ENCODE data around the gene LAMB3. TPM values are rescaled to one million over a fixed set of nuclear protein-coding genes. Genes with fewer than 3 reads are reported as not detected.

Gene LAMB3
- total and polyA plus RNA-seq, 10 of the 15 experiments (the other 5 are each of a cell fraction or from before 2014, with no cell fraction given), result 0.04 to 1.8 (median 0.10) TPM; not detected in 1

DNA sequence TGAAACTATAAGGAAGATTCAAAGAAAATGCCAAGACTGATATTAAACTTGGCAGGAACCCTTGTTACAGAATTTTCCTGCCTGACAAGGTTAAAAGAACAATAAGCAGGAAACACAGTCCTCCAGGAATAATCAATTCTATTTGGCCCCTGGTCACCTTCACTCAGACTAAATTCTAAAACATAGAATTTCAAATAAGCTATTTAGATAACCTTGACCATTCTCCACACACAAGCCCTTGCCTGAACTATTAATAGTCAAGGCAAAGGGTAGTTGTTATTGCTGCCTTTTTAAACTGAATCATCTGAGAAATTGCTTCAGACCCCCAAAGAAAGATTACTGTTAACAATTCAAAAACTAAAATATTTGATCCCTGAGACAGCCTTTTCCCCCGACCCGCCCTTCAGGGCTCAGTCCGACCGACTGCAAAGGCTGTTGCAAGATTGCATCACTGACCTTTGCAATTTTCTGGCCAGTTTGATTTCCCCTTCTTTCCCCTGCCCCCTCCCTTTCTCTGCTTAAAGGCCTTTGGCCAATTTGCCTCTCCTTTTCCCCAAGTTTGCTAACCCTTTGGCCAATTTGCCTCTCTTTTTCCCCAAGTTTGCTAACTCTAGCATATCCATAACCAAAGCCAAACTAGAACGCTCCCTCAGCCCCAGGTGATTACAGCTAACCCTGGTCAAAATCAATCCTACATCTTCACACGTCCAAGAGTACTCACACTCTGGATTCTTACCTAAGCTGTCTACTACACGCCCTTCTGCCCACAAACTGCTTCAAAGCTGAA is 21.6 kb upstream of the LAMB3 start (continued):
- TF ChIP-seq, protein P1, sequence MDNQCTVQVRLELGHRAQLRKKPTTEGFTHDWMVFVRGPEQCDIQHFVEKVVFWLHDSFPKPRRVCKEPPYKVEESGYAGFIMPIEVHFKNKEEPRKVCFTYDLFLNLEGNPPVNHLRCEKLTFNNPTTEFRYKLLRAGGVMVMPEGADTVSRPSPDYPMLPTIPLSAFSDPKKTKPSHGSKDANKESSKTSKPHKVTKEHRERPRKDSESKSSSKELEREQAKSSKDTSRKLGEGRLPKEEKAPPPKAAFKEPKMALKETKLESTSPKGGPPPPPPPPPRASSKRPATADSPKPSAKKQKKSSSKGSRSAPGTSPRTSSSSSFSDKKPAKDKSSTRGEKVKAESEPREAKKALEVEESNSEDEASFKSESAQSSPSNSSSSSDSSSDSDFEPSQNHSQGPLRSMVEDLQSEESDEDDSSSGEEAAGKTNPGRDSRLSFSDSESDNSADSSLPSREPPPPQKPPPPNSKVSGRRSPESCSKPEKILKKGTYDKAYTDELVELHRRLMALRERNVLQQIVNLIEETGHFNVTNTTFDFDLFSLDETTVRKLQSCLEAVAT (IDR thresholded peaks at IDR 0.05), result 0 out of 2 replicates have a peak, but pooled peaks have one; percentile 1

GRCh38 chr1:209672705-209673630 is 20.7 kb upstream of the LAMB3 start:
- ATAC-seq, result peak; percentile 88
- intact Hi-C loops (cut with micrococcal nuclease; ENCODE audit: unreplicated experiment), result loop anchor here (2.0 to 10.0 kb wide), 2 partner anchors 18 to 1848 kb away; no protein-coding TSS in a partner anchor
- Histone ChIP-seq H3K27ac (ENCODE audit: control insufficient read depth, insufficient read depth) (0 out of 2 replicates have a peak overlapping the region, but pooled peaks have one; percentile 12), H3K9me3 (replicated peaks; ENCODE audit: control insufficient read depth, insufficient read depth, low read length) (no peaks in the 10 kb centered on the region), H3K36me3 (ENCODE audit: control insufficient read depth in 2 of 2, insufficient read depth in 2 of 2, low read length in 1 of 2) (no peaks in the 10 kb centered on the region), H3K9ac (ENCODE audit: control insufficient read depth, insufficient read depth, low read length) (no peak overlapping the region), H3K4me3 (no peak overlapping the region), H3K27me3 (replicated peaks in 1 of 2; ENCODE audit: control insufficient read depth in 2 of 2, insufficient read depth in 2 of 2, low read length in 1 of 2) (peaks cover 0 to 3% of the 10 kb centered on the region in 2 experiments; a peak in 3 of 4 replicates), H3K4me1 (ENCODE audit: control insufficient read depth, insufficient read depth, low read length) (peaks cover 18% of the 10 kb centered on the region), H3K4me2 (ENCODE audit: control insufficient read depth, insufficient read depth) (peak overlapping the region; percentile 12; the same call in 1 of the 2 replicates), H2AFZ (ENCODE audit: control insufficient read depth, low read depth, low read length) (no peak overlapping the region), H3K79me2 (ENCODE audit: control insufficient read depth, insufficient read depth, low read length) (no peaks in the 10 kb centered on the region), H4K20me1 (ENCODE audit: control insufficient read depth, insufficient read depth) (no peaks in the 10 kb centered on the region; the same call in 1 of the 2 replicates)
- ChIA-PET SMC1A (ENCODE audit: uncharacterized antibody, unreplicated experiment) (interaction anchor here (0.6 to 10.1 kb wide), 20 partner anchors 8 to 1012 kb away, joined by 3 to 261 read pairs (median 4); partner anchors contain the start of gene LAMB3), POLR2A (interaction anchor here (0.6 to 6.2 kb wide), 10 partner anchors 8 to 83 kb away, joined by 3 to 95 read pairs (median 4); partner anchors contain the start of genes LAMB3 and TRAF3IP3), RAD21 (ENCODE audit: unreplicated experiment) (interaction anchor here (0.7 to 7.1 kb wide), 18 partner anchors 8 to 143 kb away, joined by 3 to 195 read pairs (median 5); partner anchors contain the start of genes LAMB3 and TRAF3IP3), CTCF (interaction anchor here (0.9 to 6.0 kb wide), 18 partner anchors 10 to 104 kb away, joined by 3 to 58 read pairs (median 4); partner anchors contain the start of gene LAMB3)
- TSS peak; percentile 97 for BruUV-seq (replicated peaks)
- peak; percentile 90 for DNase-seq (ENCODE audit: low read depth, low spot score)
- in situ Hi-C loops (cut with MboI), result no loop called here
- 20% methylated on average over 5 of the region's 5 CpGs for WGBS (ENCODE audit: insufficient coverage, insufficient replicate concordance, low lambda C conversion rate, missing lambda C conversion rate)
- peak; percentile 84 for FAIRE-seq
- TF ChIP-seq CBX5 (IDR thresholded peaks at IDR 0.05; ENCODE audit: low read depth), result no peak
- TF ChIP-seq SRF (IDR thresholded peaks at IDR 0.05; ENCODE audit: low read depth in 2 of 2, low read length in 2 of 2), result no peak
- TF ChIP-seq MTA3 (IDR thresholded peaks at IDR 0.05; ENCODE audit: borderline replicate concordance, low read length), result no peak
- TF ChIP-seq ZBTB33 (IDR thresholded peaks at IDR 0.05), result no peak
- 0 out of 2 replicates have a peak, but pooled peaks have one; percentile 31 for TF ChIP-seq GATAD2B (conservative IDR thresholded peaks at IDR 0.05; ENCODE audit: low read depth)
- TF ChIP-seq, protein P2, sequence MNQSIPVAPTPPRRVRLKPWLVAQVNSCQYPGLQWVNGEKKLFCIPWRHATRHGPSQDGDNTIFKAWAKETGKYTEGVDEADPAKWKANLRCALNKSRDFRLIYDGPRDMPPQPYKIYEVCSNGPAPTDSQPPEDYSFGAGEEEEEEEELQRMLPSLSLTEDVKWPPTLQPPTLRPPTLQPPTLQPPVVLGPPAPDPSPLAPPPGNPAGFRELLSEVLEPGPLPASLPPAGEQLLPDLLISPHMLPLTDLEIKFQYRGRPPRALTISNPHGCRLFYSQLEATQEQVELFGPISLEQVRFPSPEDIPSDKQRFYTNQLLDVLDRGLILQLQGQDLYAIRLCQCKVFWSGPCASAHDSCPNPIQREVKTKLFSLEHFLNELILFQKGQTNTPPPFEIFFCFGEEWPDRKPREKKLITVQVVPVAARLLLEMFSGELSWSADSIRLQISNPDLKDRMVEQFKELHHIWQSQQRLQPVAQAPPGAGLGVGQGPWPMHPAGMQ (IDR thresholded peaks at IDR 0.05; ENCODE audit: borderline replicate concordance), result no peak
- no peak for TF ChIP-seq YBX1 (IDR thresholded peaks at IDR 0.05)
- peak; percentile 67 for TF ChIP-seq EED (IDR thresholded peaks at IDR 0.05; ENCODE audit: low read depth)
- no peak for TF ChIP-seq FOXK2 (IDR thresholded peaks at IDR 0.05)
